Astrocyte (in vitro differentiated cells and primary cell): ENCODE data around the gene KHDC1L.

Experiments
- EZH2 ChIP-seq: IDR thresholded peaks from 2 replicates; pipeline ENCODE4 v1.6.1; 2012; ENCODE audit warnings: mild to moderate bottlenecking, low read length, inconsistent platforms; ENCODE audit not compliant: insufficient read depth
- TF ChIP-seq, protein P1 (sequence below): IDR thresholded peaks from 2 replicates; pipeline ENCODE4 v1.5.1; 2011; ENCODE audit warnings: low read depth, mild to moderate bottlenecking, inconsistent platforms, low read length, moderate library complexity; ENCODE audit not compliant: insufficient read depth

DNA sequence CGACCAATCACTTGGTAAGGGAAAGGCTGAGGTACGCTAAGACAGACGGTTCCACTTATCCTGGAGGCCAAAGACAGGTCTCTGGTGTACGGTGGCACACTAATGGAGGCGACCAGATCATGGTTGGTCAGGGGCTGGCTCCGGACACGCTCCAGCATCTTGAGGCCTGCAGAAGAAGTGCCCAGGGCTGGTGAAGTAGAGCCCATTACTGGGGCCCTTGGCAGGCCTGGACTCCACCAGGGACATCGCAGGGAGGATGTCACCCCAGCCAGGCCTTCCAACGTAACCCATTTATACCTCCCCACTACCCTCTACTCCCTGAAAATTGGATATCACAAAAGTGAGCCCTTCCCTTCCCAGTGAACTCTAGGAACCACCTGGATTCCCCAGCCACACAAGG, 16.2 kb downstream of the KHDC1L start:
- TF ChIP-seq, protein P1, sequence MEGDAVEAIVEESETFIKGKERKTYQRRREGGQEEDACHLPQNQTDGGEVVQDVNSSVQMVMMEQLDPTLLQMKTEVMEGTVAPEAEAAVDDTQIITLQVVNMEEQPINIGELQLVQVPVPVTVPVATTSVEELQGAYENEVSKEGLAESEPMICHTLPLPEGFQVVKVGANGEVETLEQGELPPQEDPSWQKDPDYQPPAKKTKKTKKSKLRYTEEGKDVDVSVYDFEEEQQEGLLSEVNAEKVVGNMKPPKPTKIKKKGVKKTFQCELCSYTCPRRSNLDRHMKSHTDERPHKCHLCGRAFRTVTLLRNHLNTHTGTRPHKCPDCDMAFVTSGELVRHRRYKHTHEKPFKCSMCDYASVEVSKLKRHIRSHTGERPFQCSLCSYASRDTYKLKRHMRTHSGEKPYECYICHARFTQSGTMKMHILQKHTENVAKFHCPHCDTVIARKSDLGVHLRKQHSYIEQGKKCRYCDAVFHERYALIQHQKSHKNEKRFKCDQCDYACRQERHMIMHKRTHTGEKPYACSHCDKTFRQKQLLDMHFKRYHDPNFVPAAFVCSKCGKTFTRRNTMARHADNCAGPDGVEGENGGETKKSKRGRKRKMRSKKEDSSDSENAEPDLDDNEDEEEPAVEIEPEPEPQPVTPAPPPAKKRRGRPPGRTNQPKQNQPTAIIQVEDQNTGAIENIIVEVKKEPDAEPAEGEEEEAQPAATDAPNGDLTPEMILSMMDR, result no peak
- no peak for TF ChIP-seq EZH2
